Panc1 (cell line): Measurements from ENCODE around the gene CCDC85C. TPM values are rescaled to one million over a fixed set of nuclear protein-coding genes. Genes with fewer than 3 reads are reported as not detected.
A peak's percentile ranks its signal among the peaks of the same experiment; 100 is the strongest.

ENCODE experiments used
- ATAC-seq: fragments of 200-7000 bp; cut with Tn5 transposase; 2 replicates; pipeline ENCODE4 v1.9.1; 2020; ENCODE audit warnings: mild to moderate bottlenecking, moderate library complexity
- BruUV-seq: library from RNA; stranded (reverse); fragments of 400-500 nt; replicated peaks from 2 replicates; lab custom pipeline; 2021; lab: Mats Ljungman, UMichigan
- CTCF ChIA-PET: fragments of 300-600 bp; sonication (Branson Sonifier 250); formaldehyde crosslinking; loops from one replicate; lab custom pipeline; 2022; ENCODE audit warnings: antibody characterized with exemption; lab: Charles Lee
- POLR2A ChIA-PET: fragments of 300-600 bp; sonication (Branson Sonifier 250); formaldehyde crosslinking; loops from one replicate; lab custom pipeline; 2022; ENCODE audit warnings: antibody characterized with exemption; lab: Charles Lee
- DNase-seq: peaks from one replicate; pipeline ENCODE4 v3.0.0-alpha.2; 2010; ENCODE audit warnings: low read depth, low spot score
- H3K27ac ChIP-seq: 2 replicates; pipeline ENCODE4 v1.5.1; 2011; ENCODE audit warnings: mild to moderate bottlenecking, low read length, inconsistent platforms
- H3K27me3 ChIP-seq: fragments of 200-500 bp; sonication (Bioruptor generic); 2 replicates; pipeline ENCODE4 v1.6.0; 2014; ENCODE audit warnings: low read length, inconsistent platforms; ENCODE audit not compliant: control insufficient read depth, insufficient read depth
- H3K36me3 ChIP-seq: fragments of 200-500 bp; sonication (Bioruptor generic); 2 replicates; pipeline ENCODE4 v1.5.1; 2014; ENCODE audit warnings: inconsistent platforms, mild to moderate bottlenecking, low read length, moderate library complexity; ENCODE audit not compliant: control insufficient read depth, insufficient read depth
- H3K4me1 ChIP-seq: 2 replicates; pipeline ENCODE4 v1.5.1; 2011; ENCODE audit warnings: inconsistent platforms, mild to moderate bottlenecking, low read length, moderate library complexity; ENCODE audit not compliant: control insufficient read depth, insufficient read depth
- H3K4me3 ChIP-seq, 2 experiments: 2 replicates each; pipeline ENCODE4 v1.5.1; 2011 to 2012; ENCODE audit warnings: low read depth in 2 of 2, low read length in 2 of 2, mild to moderate bottlenecking in 2 of 2, inconsistent platforms in 1 of 2, moderate library complexity in 1 of 2
- H3K9me3 ChIP-seq: fragments of 200-500 bp; sonication (Bioruptor generic); 2 replicates; pipeline ENCODE4 v1.5.1; 2014; ENCODE audit warnings: low read depth, mild to moderate bottlenecking, inconsistent platforms, low read length, moderate library complexity; ENCODE audit not compliant: control insufficient read depth, insufficient read depth
- POLR2AphosphoS5 ChIP-seq: IDR thresholded peaks from 2 replicates; pipeline ENCODE4 v1.6.1; 2012; ENCODE audit warnings: mild to moderate bottlenecking, low read depth, low read length, moderate library complexity
- SIN3A ChIP-seq: IDR thresholded peaks from 2 replicates; pipeline ENCODE4 v1.6.1; 2012; ENCODE audit warnings: low read depth, mild to moderate bottlenecking, low read length, moderate library complexity, borderline replicate concordance; ENCODE audit not compliant: insufficient read depth
- TCF7L2 ChIP-seq: IDR thresholded peaks from 2 replicates; pipeline ENCODE4 v1.6.1; 2011; ENCODE audit warnings: mild to moderate bottlenecking, low read depth, low read length, inconsistent platforms
- in situ Hi-C: cut with HindIII; loops from 2 replicates; pipeline ENCODE4 v1.10.0; 2016; ENCODE audit warnings: low sequenced_read_pairs, low pct_unique_long_range_greater_than_20kb
- intact Hi-C: fragments of 100-400 bp; cut with micrococcal nuclease; formaldehyde crosslinking; loops from one replicate; pipeline ENCODE4 v1.10.0; 2022; ENCODE audit not compliant: unreplicated experiment
- total RNA-seq: library from RNA; stranded (reverse); gene quantifications from one replicate; pipeline ENCODE4 v1.2.1, GENCODE V29; 2021; ENCODE audit not compliant: unreplicated experiment
- TF ChIP-seq, protein P1 (sequence below): fragments of 450-650 bp; IDR thresholded peaks from 2 replicates; pipeline ENCODE4 v1.5.1; 2017; ENCODE audit warnings: mild to moderate bottlenecking
- TF ChIP-seq, protein P2 (sequence below), 2 experiments: IDR thresholded peaks; 2 replicates each; pipeline ENCODE4 v1.6.1; 2011 to 2012; ENCODE audit warnings: low read depth in 2 of 2, control low read depth in 1 of 2, low read length in 1 of 2, mild to moderate bottlenecking in 1 of 2, moderate library complexity in 1 of 2; ENCODE audit not compliant: insufficient read depth in 1 of 2

Gene CCDC85C
- total RNA-seq, 1 experiment from 2014 or later = 96.6 TPM

DNA sequence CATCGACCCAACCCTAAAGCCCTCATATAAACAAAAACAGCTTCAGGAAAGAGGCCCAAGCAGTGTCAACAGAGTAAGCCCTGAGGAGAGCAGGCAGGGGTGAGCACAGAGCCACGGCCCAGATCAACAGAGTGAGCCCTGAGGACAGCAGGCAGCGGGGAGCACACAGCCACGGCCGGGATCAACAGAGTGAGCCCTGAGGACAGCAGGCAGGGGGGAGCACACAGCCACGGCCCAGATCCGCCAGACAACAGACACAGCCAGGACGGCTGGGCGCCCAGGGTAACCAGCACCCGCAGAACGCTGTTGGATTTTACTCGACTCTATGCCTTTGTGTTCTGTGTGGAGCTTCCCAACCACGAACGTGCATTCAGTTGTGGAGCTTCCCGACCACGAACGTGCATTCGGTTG lies 15.0 kb downstream of the CCDC85C start:
- H3K27ac ChIP-seq = peak overlapping the region; percentile 66; the same call in 1 of the 2 replicates
- ChIA-PET POLR2A (no interaction called here), CTCF (no interaction called here)
- DNase-seq (no peak), ATAC-seq (no peak; the same call in 1 of the 2 replicates)
- BruUV-seq = no TSS peak
- no peaks in the 10 kb centered on the region for H3K9me3 ChIP-seq
- intact Hi-C loops = no loop called here
- H3K27me3 ChIP-seq = no peaks in the 10 kb centered on the region
- no peaks in the 10 kb centered on the region for H3K36me3 ChIP-seq
- in situ Hi-C loops = no loop called here
- no peak for TF ChIP-seq TCF7L2
- no peak for TF ChIP-seq SIN3A
- TF ChIP-seq, protein P1, sequence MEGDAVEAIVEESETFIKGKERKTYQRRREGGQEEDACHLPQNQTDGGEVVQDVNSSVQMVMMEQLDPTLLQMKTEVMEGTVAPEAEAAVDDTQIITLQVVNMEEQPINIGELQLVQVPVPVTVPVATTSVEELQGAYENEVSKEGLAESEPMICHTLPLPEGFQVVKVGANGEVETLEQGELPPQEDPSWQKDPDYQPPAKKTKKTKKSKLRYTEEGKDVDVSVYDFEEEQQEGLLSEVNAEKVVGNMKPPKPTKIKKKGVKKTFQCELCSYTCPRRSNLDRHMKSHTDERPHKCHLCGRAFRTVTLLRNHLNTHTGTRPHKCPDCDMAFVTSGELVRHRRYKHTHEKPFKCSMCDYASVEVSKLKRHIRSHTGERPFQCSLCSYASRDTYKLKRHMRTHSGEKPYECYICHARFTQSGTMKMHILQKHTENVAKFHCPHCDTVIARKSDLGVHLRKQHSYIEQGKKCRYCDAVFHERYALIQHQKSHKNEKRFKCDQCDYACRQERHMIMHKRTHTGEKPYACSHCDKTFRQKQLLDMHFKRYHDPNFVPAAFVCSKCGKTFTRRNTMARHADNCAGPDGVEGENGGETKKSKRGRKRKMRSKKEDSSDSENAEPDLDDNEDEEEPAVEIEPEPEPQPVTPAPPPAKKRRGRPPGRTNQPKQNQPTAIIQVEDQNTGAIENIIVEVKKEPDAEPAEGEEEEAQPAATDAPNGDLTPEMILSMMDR = no peak
- TF ChIP-seq POLR2AphosphoS5 = no peak
- TF ChIP-seq, protein P2, sequence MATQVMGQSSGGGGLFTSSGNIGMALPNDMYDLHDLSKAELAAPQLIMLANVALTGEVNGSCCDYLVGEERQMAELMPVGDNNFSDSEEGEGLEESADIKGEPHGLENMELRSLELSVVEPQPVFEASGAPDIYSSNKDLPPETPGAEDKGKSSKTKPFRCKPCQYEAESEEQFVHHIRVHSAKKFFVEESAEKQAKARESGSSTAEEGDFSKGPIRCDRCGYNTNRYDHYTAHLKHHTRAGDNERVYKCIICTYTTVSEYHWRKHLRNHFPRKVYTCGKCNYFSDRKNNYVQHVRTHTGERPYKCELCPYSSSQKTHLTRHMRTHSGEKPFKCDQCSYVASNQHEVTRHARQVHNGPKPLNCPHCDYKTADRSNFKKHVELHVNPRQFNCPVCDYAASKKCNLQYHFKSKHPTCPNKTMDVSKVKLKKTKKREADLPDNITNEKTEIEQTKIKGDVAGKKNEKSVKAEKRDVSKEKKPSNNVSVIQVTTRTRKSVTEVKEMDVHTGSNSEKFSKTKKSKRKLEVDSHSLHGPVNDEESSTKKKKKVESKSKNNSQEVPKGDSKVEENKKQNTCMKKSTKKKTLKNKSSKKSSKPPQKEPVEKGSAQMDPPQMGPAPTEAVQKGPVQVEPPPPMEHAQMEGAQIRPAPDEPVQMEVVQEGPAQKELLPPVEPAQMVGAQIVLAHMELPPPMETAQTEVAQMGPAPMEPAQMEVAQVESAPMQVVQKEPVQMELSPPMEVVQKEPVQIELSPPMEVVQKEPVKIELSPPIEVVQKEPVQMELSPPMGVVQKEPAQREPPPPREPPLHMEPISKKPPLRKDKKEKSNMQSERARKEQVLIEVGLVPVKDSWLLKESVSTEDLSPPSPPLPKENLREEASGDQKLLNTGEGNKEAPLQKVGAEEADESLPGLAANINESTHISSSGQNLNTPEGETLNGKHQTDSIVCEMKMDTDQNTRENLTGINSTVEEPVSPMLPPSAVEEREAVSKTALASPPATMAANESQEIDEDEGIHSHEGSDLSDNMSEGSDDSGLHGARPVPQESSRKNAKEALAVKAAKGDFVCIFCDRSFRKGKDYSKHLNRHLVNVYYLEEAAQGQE (IDR thresholded peaks at IDR 0.05; ENCODE audit: insufficient read depth in 1 of 2, low read depth in 2 of 2, low read length in 1 of 2) = no peak
- no peak overlapping the region for H3K4me3 ChIP-seq
- peaks cover 60% of the 10 kb centered on the region for H3K4me1 ChIP-seq

DNA sequence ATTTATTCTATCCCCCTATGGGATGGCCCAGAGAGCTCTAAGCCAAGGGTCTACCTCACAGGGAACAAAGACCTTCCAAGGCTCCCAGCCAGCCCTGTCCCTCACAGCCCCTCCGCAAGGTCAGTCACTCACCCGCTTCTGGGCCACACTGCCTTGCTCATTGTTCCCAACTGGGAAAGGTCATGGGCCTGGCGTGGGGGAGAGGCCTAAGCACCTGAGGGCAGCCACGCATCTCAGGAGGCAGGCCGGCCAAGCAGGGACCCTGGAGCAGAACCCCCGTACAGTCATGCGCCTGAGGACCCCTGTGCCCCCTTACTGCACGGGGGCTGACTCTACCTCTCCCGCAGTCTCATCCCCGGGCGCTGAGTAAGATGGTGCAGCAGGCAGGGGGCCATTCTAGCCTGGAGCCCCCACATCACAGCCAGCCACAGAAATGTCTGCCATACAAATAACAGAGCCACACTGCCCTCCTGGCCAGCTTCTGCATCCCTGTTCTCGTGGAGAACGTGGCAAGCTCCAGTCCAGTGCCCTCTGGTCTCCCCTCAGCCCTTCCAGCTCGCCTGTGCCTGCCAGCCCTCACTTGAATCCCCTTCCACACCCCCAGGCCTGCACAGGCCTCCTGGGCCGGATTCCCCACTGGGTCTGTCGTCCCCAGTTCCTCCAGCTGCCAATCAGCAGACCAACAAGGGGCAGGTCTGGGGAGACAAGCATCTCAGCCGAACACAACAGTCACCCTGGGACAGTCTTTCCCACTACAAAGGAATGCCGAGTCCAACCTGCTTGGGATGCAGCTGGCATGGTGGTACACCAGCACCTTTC lies 16.3 kb downstream of the CCDC85C start:
- H3K27ac ChIP-seq = peak overlapping the region; percentile 29; the same call in 1 of the 2 replicates

More for the DNA sequence above, 16.3 kb downstream of the CCDC85C start:
- H3K4me1 ChIP-seq = peaks cover 53% of the 10 kb centered on the region
- no peaks in the 10 kb centered on the region for H3K36me3 ChIP-seq
- intact Hi-C loops (no loop called here), in situ Hi-C loops (no loop called here)
- H3K9me3 ChIP-seq = no peaks in the 10 kb centered on the region
- no peaks in the 10 kb centered on the region for H3K27me3 ChIP-seq
- no peak for DNase-seq
- POLR2A ChIA-PET = no interaction called here
- CTCF ChIA-PET = interaction anchor here (0.6 kb wide), 1 partner anchor 502 kb away, joined by 3 read pairs; no protein-coding TSS in a partner anchor
- no peak for ATAC-seq
- no TSS peak for BruUV-seq
- H3K4me3 ChIP-seq = no peak overlapping the region
- TF ChIP-seq, protein P1 = no peak
- TF ChIP-seq TCF7L2 = no peak
- TF ChIP-seq, protein P2 (IDR thresholded peaks at IDR 0.05; ENCODE audit: insufficient read depth in 1 of 2, low read depth in 2 of 2, low read length in 1 of 2) = no peak
- TF ChIP-seq SIN3A = no peak
- no peak for TF ChIP-seq POLR2AphosphoS5
